Stimulated activated naive CD8-positive, alpha-beta T cell treated with anti-CD3 and anti-CD28 coated beads, Interleukin-15, Interleukin-2, amounts not matched to agents 100 ng/mL and 50 ng/mL, for 24 hours (primary cell): ENCODE measurements around the gene TSSC4.

Experiments
- H3K27ac Mint-ChIP-seq: one replicate; pipeline ENCODE4 v1.8.0; 2021; ENCODE audit warnings: mild to moderate bottlenecking, mixed read lengths
- H3K27me3 Mint-ChIP-seq: one replicate; pipeline ENCODE4 v1.8.0; 2021; ENCODE audit warnings: mixed read lengths
- H3K36me3 Mint-ChIP-seq: one replicate; pipeline ENCODE4 v1.8.0; 2021; ENCODE audit warnings: low read depth, mixed read lengths
- H3K4me1 Mint-ChIP-seq: one replicate; pipeline ENCODE4 v1.8.0; 2021; ENCODE audit warnings: low read depth, mixed read lengths
- H3K4me3 Mint-ChIP-seq: one replicate; pipeline ENCODE4 v1.8.0; 2021; ENCODE audit warnings: mild to moderate bottlenecking, mixed read lengths
- H3K9me3 Mint-ChIP-seq: one replicate; pipeline ENCODE4 v1.8.0; 2021; ENCODE audit warnings: mixed read lengths

TSSC4 gene

DNA sequence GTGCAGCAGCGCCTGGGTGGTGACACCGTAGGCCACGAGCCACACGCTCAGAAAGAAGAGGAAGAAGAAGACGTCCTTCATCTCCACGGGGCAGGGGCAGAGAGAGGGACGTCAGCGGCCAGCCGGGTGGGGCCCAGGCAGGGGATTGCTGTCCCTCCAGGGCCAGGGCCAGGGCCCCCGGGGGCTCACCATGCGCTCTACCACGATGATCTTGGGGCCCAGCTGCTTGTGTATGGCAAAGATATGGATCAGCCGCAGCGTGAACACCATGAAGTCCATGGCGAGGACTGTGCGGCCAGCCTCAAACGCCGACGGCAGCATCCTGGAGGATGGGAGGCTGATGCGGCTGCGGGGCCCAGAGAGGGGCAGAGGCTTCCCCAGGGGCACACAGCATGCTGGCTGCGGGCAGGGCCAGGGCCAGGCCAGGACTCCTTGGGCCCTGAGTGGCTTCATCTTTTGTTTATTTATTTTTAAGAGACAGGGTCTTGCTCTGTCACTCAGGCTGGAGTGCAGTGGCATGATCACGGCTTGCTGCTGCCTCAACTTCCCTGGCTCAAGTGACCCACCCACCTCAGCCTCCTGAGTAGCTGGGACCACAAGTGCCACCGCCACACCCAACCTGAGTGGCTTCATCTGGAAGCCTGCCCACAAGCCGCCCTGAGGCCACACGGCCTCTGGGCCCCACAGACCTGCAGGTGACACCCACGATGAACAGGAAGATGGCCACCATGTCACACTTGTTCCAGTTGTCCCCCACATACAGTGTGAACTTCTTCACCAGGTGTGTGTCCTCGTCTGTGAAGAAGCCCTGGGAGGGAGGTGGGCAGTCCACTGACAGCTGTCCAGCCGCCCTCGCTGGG is 11.1 kb downstream of the TSSC4 start:
- Mint-ChIP-seq H3K36me3 (no peaks in the 10 kb centered on the region), H3K27ac (no peak overlapping the region)

DNA sequence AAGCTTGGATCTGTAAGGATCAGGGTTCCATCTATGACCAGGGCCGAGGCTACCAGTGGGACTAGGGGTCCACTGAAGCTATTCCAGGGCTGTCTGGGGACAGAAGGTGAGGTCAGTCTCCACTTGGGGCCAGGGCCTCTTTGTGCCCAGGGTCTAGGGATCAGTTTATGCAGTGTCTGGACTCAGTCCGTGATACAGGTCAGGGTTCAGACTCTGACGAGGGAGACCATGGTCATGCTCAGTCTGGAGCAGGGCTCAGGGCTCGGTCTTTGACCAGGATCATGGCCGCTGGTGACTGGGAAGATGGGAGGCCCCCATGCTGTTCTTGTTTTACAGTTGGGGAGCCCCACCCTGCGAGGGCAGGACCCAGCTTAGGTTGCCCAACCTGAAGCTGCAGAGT is 11.8 kb downstream of the TSSC4 start:
- H3K9me3 Mint-ChIP-seq = no peaks in the 10 kb centered on the region
- H3K36me3 Mint-ChIP-seq = no peaks in the 10 kb centered on the region
- no peak overlapping the region for H3K27ac Mint-ChIP-seq
- no peaks in the 10 kb centered on the region for H3K27me3 Mint-ChIP-seq
- no peaks in the 10 kb centered on the region for H3K4me1 Mint-ChIP-seq
- H3K4me3 Mint-ChIP-seq = no peak overlapping the region

More for the DNA sequence above, 11.1 kb downstream of the TSSC4 start:
- no peak overlapping the region for H3K4me3 Mint-ChIP-seq
- H3K4me1 Mint-ChIP-seq = no peaks in the 10 kb centered on the region
- no peaks in the 10 kb centered on the region for H3K27me3 Mint-ChIP-seq
- no peaks in the 10 kb centered on the region for H3K9me3 Mint-ChIP-seq

DNA sequence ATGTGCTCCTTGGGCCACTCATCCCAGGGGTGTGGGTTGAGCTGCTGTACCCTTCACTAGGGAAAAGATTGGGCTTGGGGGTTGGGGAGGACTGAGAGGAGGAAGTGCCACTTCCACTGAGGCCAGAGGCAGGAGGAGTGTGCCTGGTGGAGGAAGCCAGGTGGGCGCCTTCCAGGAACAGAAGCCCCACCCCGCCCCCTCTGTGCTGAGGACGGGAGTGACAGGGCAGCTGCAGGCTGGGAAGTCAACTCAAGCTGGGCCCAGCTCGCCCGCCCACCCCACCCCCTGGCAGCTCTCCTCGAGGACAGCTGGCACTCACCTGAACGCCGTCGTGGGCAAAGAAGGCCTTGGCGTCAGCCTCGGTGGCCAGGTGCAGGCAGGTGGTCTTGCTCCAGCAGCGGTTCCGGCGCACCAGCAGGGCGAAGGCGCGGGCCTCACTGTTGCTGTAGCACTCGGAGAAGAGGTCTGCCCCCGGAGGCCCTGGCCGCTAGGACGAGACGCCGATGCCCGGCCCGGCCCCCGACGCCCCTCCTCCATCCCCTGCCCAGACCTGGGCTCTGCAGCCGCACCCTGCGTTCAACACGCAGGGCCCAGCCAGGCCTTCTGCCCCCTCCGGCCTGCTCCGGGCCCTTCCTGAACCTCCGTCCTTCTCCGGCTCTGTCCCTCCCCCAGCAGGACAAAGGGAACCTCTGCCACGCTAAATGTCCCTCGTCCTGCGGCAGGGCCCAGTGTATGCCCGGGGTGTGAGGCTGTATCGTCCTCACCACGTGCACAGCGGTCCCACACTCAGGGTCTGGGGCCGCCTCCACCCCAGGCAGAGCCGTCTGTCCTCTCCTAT is 13.4 kb downstream of the TSSC4 start:
- H3K9me3 Mint-ChIP-seq = no peaks in the 10 kb centered on the region
- H3K4me3 Mint-ChIP-seq = no peak overlapping the region
- H3K4me1 Mint-ChIP-seq = no peaks in the 10 kb centered on the region
- H3K27me3 Mint-ChIP-seq = no peaks in the 10 kb centered on the region
- no peak overlapping the region for H3K27ac Mint-ChIP-seq
- no peaks in the 10 kb centered on the region for H3K36me3 Mint-ChIP-seq

DNA sequence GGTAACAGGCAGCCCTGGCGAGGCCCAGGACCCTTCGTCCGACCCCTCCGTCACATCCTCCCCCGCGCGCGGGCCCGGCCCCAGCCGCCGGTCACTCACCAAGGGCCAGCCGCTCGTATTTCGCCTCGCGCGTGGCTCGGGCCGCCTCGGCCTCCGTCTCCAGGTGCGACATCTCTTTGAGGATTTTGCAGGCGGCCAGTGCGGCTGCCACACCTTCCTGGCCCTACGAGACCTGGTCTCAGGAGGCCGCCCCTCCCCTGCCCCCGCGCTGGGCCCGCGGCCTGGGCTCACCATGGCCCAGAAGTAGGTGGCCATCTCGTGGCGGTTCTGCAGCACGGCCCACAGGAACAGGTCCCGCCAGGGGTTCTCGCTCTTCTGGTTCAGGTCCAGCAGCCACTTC is 14.1 kb downstream of the TSSC4 start:
- no peaks in the 10 kb centered on the region for H3K9me3 Mint-ChIP-seq

DNA sequence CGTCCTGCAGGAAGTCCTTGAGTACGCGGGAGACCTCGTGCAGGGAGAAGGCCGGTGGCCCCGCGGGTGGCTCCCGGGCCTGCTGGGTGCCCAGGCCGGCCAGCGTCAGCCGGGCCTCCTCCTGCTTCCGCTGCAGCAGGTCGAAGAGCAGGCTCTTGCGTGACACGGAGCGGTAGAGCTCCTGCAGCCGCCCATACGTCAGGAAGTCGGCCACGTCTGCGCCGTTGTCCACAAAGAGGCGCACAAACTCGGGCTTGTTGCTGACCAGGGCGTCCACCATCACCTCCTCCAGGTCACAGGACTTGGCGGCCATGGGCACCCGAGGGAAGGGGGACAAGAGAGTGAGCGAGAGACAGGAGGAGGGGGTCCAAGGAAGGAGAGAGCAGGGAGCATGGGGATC is 14.6 kb downstream of the TSSC4 start:
- Mint-ChIP-seq H3K4me1 (peaks cover 3% of the 10 kb centered on the region), H3K27me3 (no peaks in the 10 kb centered on the region), H3K4me3 (no peak overlapping the region), H3K36me3 (no peaks in the 10 kb centered on the region), H3K27ac (no peak overlapping the region), H3K9me3 (no peaks in the 10 kb centered on the region)

More for the DNA sequence above, 14.1 kb downstream of the TSSC4 start:
- H3K4me3 Mint-ChIP-seq = no peak overlapping the region
- no peaks in the 10 kb centered on the region for H3K27me3 Mint-ChIP-seq
- no peak overlapping the region for H3K27ac Mint-ChIP-seq
- H3K36me3 Mint-ChIP-seq = no peaks in the 10 kb centered on the region
- H3K4me1 Mint-ChIP-seq = peaks cover under 1% of the 10 kb centered on the region

DNA sequence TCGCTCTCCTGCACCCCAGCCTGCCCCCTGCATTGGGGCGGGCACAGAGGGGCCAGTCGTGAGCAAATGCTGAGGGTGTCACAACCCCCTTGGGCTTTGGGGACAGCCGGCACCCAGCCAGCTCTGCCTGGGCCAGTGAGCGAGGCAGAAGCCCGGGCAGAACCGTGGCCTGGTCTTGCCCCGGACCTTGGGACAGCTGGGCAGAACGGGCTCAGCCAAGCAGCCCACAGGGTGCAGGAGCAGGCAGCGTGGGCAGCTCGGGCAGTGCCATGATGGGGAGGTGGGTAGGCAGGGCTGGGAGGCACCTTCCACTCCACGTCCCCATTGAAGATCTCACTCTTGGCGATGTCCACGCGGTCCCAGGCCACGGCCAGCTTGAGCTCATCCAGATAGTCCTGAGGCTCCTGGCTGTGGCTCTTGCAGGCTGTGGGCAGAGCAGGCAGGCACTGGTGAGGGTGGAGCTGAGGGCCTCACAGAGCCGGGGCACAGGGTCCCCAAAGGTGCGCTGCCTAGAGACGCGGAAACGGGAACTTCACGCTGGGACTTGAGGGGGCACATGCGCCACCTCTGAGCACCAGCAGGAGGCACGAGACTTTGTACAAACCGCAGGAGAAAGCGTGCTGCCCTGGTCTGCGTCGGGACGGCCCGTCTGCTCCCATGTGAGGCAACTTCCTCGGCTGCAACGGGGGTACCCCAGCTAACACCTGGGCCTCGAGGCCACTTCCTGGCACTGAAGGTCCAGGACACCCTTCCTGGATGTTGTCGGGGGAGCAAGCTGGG is 15.2 kb downstream of the TSSC4 start:
- H3K36me3 Mint-ChIP-seq = no peaks in the 10 kb centered on the region
- no peaks in the 10 kb centered on the region for H3K27me3 Mint-ChIP-seq
- H3K9me3 Mint-ChIP-seq = no peaks in the 10 kb centered on the region
- H3K4me3 Mint-ChIP-seq = no peak overlapping the region
- peaks cover 3% of the 10 kb centered on the region for H3K4me1 Mint-ChIP-seq
- H3K27ac Mint-ChIP-seq = no peak overlapping the region

DNA sequence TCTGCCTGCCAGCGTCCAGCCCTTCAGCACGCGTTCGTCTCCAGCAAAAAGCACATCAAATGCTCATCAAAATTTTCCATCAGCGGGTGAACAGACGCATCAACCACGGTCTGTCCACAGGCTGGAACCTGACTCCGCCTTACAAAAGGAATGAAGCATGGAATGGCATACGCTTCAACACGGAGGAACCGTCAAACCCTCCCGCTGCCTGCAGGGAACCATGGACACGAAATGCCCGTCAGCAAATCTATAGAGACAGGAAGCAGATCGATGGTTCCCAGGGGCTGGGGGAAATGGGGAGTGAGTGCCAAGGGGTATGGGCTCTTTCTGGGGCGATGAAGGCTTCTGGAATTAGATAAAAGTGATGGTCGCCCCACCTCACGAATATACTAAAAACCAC is 16.2 kb downstream of the TSSC4 start:
- H3K36me3 Mint-ChIP-seq = no peaks in the 10 kb centered on the region
- no peaks in the 10 kb centered on the region for H3K9me3 Mint-ChIP-seq
- no peak overlapping the region for H3K27ac Mint-ChIP-seq
- H3K4me3 Mint-ChIP-seq = no peak overlapping the region
- no peaks in the 10 kb centered on the region for H3K27me3 Mint-ChIP-seq
- peaks cover 3% of the 10 kb centered on the region for H3K4me1 Mint-ChIP-seq

DNA sequence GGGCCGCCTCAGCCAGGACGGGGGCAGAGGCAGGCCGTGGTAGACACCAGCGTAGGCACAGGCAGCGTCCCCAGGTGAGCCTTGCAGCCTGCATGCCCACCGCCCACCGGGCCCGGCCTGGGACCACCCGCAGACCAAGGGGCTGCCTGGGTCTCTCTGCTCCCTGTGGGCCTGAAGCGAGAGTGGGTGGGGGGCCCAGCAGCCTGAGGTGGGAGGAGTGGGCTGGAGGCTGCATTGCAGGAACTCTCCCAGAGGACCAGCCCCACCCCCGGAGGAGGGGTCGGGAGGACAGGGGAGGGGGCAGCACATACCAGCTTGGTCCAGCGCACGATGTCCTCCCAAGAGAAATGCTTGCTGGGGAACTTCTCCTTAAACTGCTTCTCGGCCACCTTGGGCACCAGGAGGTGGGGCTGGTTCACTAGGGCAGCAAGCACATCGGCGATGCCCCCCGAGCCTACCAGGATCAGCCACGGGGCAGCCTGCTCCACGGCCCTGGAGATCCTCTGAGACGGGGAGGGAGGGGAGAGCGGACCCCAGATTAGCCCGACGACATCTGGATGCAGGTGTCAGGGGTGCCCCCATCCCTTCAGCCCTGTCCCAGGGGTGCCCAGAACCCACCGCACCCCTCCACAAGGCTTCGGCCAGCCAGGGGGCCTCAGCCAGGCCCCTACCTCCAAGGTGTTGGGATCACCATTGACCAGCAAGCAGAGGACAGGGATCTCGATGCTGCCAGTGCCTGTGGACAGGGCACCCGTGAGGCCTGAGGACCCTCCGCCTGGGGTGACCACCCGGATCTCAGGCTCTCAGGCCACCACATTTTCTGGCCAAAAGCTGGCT is 17.5 kb downstream of the TSSC4 start:
- H3K36me3 Mint-ChIP-seq = no peaks in the 10 kb centered on the region
- no peaks in the 10 kb centered on the region for H3K27me3 Mint-ChIP-seq
- H3K4me3 Mint-ChIP-seq = no peak overlapping the region
- H3K27ac Mint-ChIP-seq = no peak overlapping the region
- peaks cover 3% of the 10 kb centered on the region for H3K4me1 Mint-ChIP-seq
- H3K9me3 Mint-ChIP-seq = no peaks in the 10 kb centered on the region

DNA sequence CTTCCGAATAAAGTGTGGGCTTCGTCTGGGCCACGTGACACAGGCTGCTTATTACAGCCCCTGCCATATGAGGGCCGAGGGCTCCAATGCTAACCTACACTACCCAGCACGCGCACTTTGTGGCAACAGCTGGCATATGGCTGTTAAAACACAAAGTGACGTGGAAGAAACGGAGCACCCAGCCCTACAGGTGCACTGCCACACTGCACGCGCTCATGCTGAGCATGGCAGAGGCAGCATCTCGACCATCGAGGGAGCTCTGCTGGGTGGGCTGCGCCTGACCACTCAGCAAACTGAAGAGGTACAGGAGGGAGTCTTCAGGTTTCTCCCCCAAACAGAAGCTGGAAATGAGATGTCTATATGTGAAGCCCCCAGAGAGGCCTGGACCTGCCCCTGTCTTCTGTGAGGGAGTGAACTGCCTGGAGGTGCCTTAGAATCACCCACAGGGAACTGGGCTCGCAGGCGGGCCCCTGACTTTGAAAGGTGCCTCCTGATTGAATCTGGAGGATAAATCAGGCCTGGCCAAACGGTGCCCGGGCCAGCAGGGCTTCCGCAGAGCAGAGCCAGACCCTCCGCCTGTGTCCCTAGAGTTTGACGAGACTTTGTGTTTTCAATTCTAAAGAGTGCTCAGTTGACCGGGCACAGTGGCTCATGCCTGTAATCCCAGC is 18.3 kb downstream of the TSSC4 start:
- H3K4me3 Mint-ChIP-seq = no peak overlapping the region
- no peaks in the 10 kb centered on the region for H3K36me3 Mint-ChIP-seq
- H3K9me3 Mint-ChIP-seq = no peaks in the 10 kb centered on the region
- no peaks in the 10 kb centered on the region for H3K27me3 Mint-ChIP-seq
- H3K4me1 Mint-ChIP-seq = peaks cover 3% of the 10 kb centered on the region
- H3K27ac Mint-ChIP-seq = no peak overlapping the region

DNA sequence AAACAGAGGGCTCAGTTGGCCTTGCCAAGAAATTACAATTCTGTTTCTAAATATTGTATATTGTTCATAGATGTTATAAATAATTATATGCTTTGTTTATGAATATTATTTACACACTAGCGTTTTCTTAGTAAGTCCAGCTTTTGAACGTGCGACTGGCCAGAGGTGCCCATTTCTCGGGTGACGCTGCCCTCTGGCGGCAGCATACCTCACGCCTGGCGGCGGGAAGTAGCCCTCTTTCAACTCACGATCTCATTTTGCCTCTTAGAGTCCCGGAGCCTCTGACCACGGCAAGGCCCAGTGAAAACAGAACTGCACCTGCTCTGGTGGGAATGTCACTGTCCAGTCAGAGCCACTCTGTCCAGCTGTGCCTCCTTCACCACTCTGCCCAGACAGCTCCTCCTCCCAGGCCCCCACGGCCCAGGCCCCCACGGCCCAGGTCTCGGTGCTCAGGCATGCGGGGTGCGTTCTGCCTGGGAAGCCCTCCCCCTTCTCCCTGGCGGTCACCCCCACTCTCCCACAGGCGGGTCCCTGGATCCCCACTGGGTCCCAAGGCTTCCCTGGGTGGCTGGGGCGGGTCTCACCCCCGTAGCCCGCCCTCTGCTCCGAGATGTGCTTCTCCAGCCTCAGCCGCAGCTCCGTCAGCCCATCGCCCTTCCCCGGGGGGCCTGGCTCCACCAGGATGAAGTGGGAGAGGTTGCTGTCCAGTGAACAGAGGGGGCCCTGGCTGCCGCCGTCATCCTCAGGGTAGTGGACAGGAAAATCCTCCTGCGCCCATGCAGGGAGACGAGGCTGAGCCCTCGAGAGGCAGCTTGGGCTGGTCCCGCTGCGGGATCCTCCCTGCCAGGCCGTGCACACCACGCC is 19.3 kb downstream of the TSSC4 start:
- Mint-ChIP-seq H3K27ac (no peak overlapping the region), H3K27me3 (no peaks in the 10 kb centered on the region), H3K4me3 (no peak overlapping the region), H3K4me1 (peaks cover 3% of the 10 kb centered on the region), H3K36me3 (no peaks in the 10 kb centered on the region), H3K9me3 (no peaks in the 10 kb centered on the region)

DNA sequence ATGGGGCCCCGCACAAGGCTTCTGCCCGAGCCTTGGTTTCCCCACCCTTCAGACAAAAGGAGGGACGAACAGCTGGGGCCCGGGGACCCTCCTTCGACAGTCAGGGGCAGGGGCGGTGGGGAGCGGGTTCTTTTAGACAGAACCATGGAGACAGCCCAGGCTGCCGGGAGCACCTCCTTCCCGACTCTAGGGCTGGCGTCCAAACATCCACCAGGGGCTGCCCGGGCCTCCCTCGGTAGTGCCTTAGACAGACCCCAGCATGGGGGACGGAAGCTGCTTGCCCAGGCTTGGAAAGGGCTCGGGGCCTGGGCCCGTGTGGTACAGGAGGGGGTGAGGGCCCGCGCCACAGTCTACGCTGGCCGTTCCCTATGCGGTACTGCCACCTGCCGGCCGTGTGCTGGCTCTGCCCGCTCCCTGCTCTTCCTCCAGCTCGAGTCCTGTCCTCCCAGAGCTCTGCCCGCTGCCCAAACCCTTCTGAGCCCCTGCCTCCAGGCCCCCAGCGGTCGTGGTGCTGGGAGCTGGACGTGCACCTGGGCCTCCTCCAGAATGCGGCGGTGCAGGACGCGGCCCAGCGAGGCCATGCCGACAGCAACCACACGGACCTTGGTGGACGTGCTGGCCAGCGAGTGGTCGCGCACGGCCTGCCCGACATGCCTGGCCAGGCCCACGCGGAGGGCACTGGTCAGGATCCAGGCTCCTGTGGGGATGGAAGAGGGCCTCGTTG is 20.1 kb downstream of the TSSC4 start:
- Mint-ChIP-seq H3K27ac (no peak overlapping the region), H3K36me3 (no peaks in the 10 kb centered on the region), H3K4me3 (no peak overlapping the region), H3K9me3 (no peaks in the 10 kb centered on the region), H3K4me1 (peaks cover 3% of the 10 kb centered on the region), H3K27me3 (no peaks in the 10 kb centered on the region)

DNA sequence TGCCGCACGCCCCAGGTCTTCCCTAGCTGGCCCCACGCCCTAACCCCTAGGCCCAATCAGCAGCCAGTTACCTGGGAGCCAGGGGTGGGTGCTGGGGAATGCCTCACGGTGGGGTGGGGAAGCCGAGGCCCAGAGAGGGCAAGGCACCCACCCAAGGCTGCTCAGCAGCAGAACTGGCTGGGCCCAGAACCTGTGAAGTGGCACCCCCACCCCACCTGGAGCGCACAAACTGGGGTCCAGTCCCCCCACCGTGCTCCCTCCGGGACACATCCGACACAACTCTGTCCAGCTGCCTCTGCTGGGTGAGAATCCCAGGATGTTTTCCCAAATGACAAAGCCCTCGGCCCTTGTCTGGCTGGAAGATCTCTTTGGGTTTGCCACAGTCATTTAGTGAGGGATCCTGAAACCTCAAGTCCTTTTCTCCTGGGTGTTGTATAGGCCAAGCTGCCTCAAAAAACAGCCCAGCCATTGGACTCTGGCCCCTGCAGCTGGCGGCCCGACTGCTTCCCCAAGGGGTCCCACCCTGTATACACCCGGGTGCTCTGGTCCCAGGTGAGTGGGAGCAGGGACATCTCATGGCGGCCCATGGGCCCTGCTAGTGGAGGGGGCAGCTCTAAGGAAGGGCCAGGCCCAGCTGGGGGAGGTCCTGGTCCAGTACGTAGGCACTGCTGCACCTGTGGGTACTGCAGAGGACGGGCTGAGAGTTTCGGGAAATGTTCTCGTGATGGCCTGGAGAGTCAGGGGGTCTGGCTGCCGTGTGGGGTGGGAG is 20.9 kb downstream of the TSSC4 start:
- Mint-ChIP-seq H3K27ac (no peak overlapping the region), H3K9me3 (no peaks in the 10 kb centered on the region), H3K27me3 (no peaks in the 10 kb centered on the region), H3K4me3 (no peak overlapping the region), H3K36me3 (no peaks in the 10 kb centered on the region), H3K4me1 (peaks cover 3% of the 10 kb centered on the region)
